HCT116 (cell line): ENCODE results near the gene SPTBN1. TPM values are rescaled to one million over a fixed set of nuclear protein-coding genes. Genes with fewer than 3 reads are reported as not detected.

ENCODE experiments used
- ATAC-seq: fragments of 200-7000 bp; cut with Tn5 transposase; 2 replicates; pipeline ENCODE4 v1.9.1; 2020; ENCODE audit warnings: mild to moderate bottlenecking, moderate library complexity
- BruUV-seq: library from RNA; stranded (reverse); fragments of 400-500 nt; replicated peaks from 2 replicates; lab custom pipeline; 2021; lab: Mats Ljungman, UMichigan
- CTCF ChIA-PET: fragments of 300-600 bp; sonication (Branson Sonifier 250); formaldehyde crosslinking; loops from one replicate; lab custom pipeline; 2021; ENCODE audit warnings: antibody characterized with exemption; lab: Charles Lee
- POLR2A ChIA-PET: fragments of 300-600, 350-600 bp; sonication (Branson Sonifier 250); formaldehyde crosslinking; loops from one replicate; lab custom pipeline; 2021; ENCODE audit warnings: antibody characterized with exemption; lab: Charles Lee
- RAD21 ChIA-PET, 2 experiments: fragments of 300-600 bp; sonication (Branson Sonifier 250); formaldehyde crosslinking; loops; one replicate each; lab custom pipeline; 2023; ENCODE audit warnings: low total read pairs in 2 of 2; ENCODE audit not compliant: uncharacterized antibody in 2 of 2, unreplicated experiment in 2 of 2, low non-redundant PET in 1 of 2; lab: Charles Lee
- DNase-seq: peaks from one replicate; pipeline ENCODE4 v3.0.0-alpha.2; 2010; ENCODE audit warnings: low read depth, low spot score
- H2AFZ ChIP-seq: fragments of 200-600 bp; shearing (Covaris generic), sonication (generic); 2 replicates; pipeline ENCODE4 v1.6.1; 2017; ENCODE audit warnings: low read depth, mixed run types, mixed read lengths, antibody characterized with exemption, low read length; ENCODE audit not compliant: poor library complexity, severe bottlenecking
- H3K27ac ChIP-seq: 2 replicates; pipeline ENCODE4 v1.5.1; 2012; ENCODE audit warnings: low read depth, low read length
- H3K27me3 ChIP-seq: fragments of 200-600 bp; sonication (generic); 2 replicates; pipeline ENCODE4 v1.6.1; 2016; ENCODE audit warnings: mixed run types, low read length, mixed read lengths; ENCODE audit not compliant: insufficient read depth
- H3K36me3 ChIP-seq, 2 experiments: fragments of 200-500 bp in 1 of 2; fragments of 200-600 bp in 1 of 2; sonication (Bioruptor generic) in 1 of 2; sonication (generic) in 1 of 2; 2 replicates each; pipeline versions ENCODE4 v1.5.1 to v1.6.1; 2014 to 2016; ENCODE audit warnings: low read length in 2 of 2, inconsistent platforms in 1 of 2, mixed read lengths in 1 of 2, mixed run types in 1 of 2; ENCODE audit not compliant: insufficient read depth in 2 of 2, control insufficient read depth in 1 of 2
- H3K4me1 ChIP-seq, 2 experiments: fragments of 200-600 bp in 1 of 2; sonication (generic) in 1 of 2; 2 replicates each; pipeline versions ENCODE4 v1.5.1 to v1.6.1; 2012 to 2017; ENCODE audit warnings: low read length in 2 of 2, inconsistent platforms in 1 of 2, mild to moderate bottlenecking in 1 of 2, mixed read lengths in 1 of 2, mixed run types in 1 of 2, moderate library complexity in 1 of 2; ENCODE audit not compliant: insufficient read depth in 2 of 2, control insufficient read depth in 1 of 2
- H3K4me2 ChIP-seq: fragments of 200-600 bp; sonication (generic); 2 replicates; pipeline ENCODE4 v1.6.1; 2017; ENCODE audit warnings: mixed run types, low read length, mixed read lengths
- H3K4me3 ChIP-seq, 2 experiments: fragments of 200-600 bp in 1 of 2; sonication (generic) in 1 of 2; replicated peaks in 1 of 2; 2 replicates each; pipeline ENCODE4 v1.5.1; 2011 to 2016; ENCODE audit warnings: low read length in 2 of 2, control low read depth in 1 of 2, low read depth in 1 of 2, mild to moderate bottlenecking in 1 of 2, mixed read lengths in 1 of 2, mixed run types in 1 of 2
- H3K79me2 ChIP-seq: fragments of 200-600 bp; sonication (generic); 2 replicates; pipeline ENCODE4 v1.6.1; 2017; ENCODE audit warnings: mild to moderate bottlenecking, mixed run types, low read length, moderate library complexity, mixed read lengths; ENCODE audit not compliant: insufficient read depth
- H3K9ac ChIP-seq: fragments of 200-600 bp; sonication (generic); 2 replicates; pipeline ENCODE4 v1.6.1; 2016; ENCODE audit warnings: low read length, mixed read lengths
- H3K9me2 ChIP-seq: fragments of 200-600 bp; sonication (generic), shearing (Covaris generic); 2 replicates; pipeline ENCODE4 v1.6.1; 2017; ENCODE audit warnings: mixed run types, mild to moderate bottlenecking, moderate library complexity; ENCODE audit not compliant: insufficient read depth
- H3K9me3 ChIP-seq, 2 experiments: fragments of 200-500 bp in 1 of 2; fragments of 200-600 bp in 1 of 2; sonication (Bioruptor generic) in 1 of 2; sonication (generic) in 1 of 2; 2 replicates each; pipeline ENCODE4 v1.6.1; 2014 to 2017; ENCODE audit warnings: low read length in 2 of 2, mixed read lengths in 2 of 2, inconsistent platforms in 1 of 2, low read depth in 1 of 2, mild to moderate bottlenecking in 1 of 2, mixed run types in 1 of 2, moderate library complexity in 1 of 2; ENCODE audit not compliant: control insufficient read depth in 1 of 2, insufficient read depth in 1 of 2
- H4K20me1 ChIP-seq: fragments of 200-600 bp; sonication (generic), shearing (Covaris generic); 2 replicates; pipeline ENCODE4 v1.6.1; 2017; ENCODE audit warnings: mixed run types, mild to moderate bottlenecking, moderate library complexity; ENCODE audit not compliant: insufficient read depth
- CTCF ChIP-seq, 3 experiments: fragments of 200-600 bp in 1 of 3; sonication (generic) in 1 of 3; IDR thresholded peaks in 2 of 3; conservative IDR thresholded peaks in 1 of 3; 2 replicates each; pipeline ENCODE4 v1.5.1; 2012 to 2017; ENCODE audit warnings: low read depth in 2 of 3, low read length in 2 of 3, antibody characterized with exemption in 1 of 3, borderline replicate concordance in 1 of 3, control low read depth in 1 of 3, mild to moderate bottlenecking in 1 of 3, mixed read lengths in 1 of 3, mixed run types in 1 of 3, moderate library complexity in 1 of 3; ENCODE audit not compliant: insufficient read depth in 1 of 3
- EGR1 ChIP-seq: IDR thresholded peaks from 2 replicates; pipeline ENCODE4 v1.6.1; 2012; ENCODE audit warnings: low read depth
- EZH2 ChIP-seq: fragments of 200-600 bp; sonication (generic); IDR thresholded peaks from 2 replicates; pipeline ENCODE4 v1.6.1; 2017; ENCODE audit warnings: antibody characterized with exemption, mixed run types
- EZH2phosphoT487 ChIP-seq: fragments of 200-600 bp; IDR thresholded peaks from 2 replicates; pipeline ENCODE4 v1.6.1; 2018; ENCODE audit warnings: antibody characterized with exemption, borderline replicate concordance
- JUND ChIP-seq: IDR thresholded peaks from 2 replicates; pipeline ENCODE4 v1.6.1; 2012
- MAX ChIP-seq: IDR thresholded peaks from 2 replicates; pipeline ENCODE4 v1.6.1; 2012
- REST ChIP-seq: IDR thresholded peaks from 2 replicates; pipeline ENCODE4 v1.6.1; 2012; ENCODE audit warnings: low read depth
- ZFX ChIP-seq: fragments of 450-650 bp; IDR thresholded peaks from 2 replicates; pipeline ENCODE4 v1.6.1; 2017
- ZNF274 ChIP-seq: fragments of 200-500 bp; sonication (Bioruptor generic); IDR thresholded peaks from 2 replicates; pipeline ENCODE4 v1.6.1; 2014; ENCODE audit warnings: mild to moderate bottlenecking, low read depth, low read length, inconsistent platforms
- intact Hi-C: fragments of 100-400 bp; cut with micrococcal nuclease; formaldehyde crosslinking; loops from 2 replicates; pipeline ENCODE4 v1.10.0; 2022
- total RNA-seq: library from RNA; stranded (reverse); gene quantifications from one replicate; pipeline ENCODE4 v1.2.1, GENCODE V29; 2021; ENCODE audit not compliant: unreplicated experiment

SPTBN1 gene
- total RNA-seq, 1 experiment from 2014 or later: 84.4 TPM

GRCh38 chr2:54610700-54611099 lies 154.6 kb downstream of the SPTBN1 start:
- POLR2A ChIA-PET: no interaction called here
- Histone ChIP-seq H3K36me3 (peaks cover 0 to 1% of the 10 kb centered on the region in 2 experiments; a peak in 1 of 4 replicates), H3K9ac (no peak overlapping the region), H3K4me2 (no peak overlapping the region), H3K4me3 (no peak overlapping the region), H3K9me2 (no peaks in the 10 kb centered on the region), H2AFZ (no peak overlapping the region), H3K9me3 (no peaks in the 10 kb centered on the region), H3K79me2 (peaks cover 59% of the 10 kb centered on the region), H4K20me1 (no peaks in the 10 kb centered on the region), H3K27ac (no peak overlapping the region), H3K27me3 (no peaks in the 10 kb centered on the region)
- ATAC-seq (no peak), DNase-seq (no peak)
- RAD21 ChIA-PET: no interaction called here
- intact Hi-C loops: no loop called here
- no TSS peak for BruUV-seq
- CTCF ChIA-PET: no interaction called here
- TF ChIP-seq EZH2phosphoT487 (no peak), MAX (no peak), CTCF (IDR thresholded peaks at IDR 0.05 in 2 of 3, conservative IDR thresholded peaks at IDR 0.05 in 1 of 3; ENCODE audit: borderline replicate concordance in 1 of 3, insufficient read depth in 1 of 3, low read depth in 2 of 3, low read length in 2 of 3) (no peak), REST (no peak), EZH2 (no peak), ZNF274 (no peak), ZFX (no peak), JUND (no peak), EGR1 (no peak)
- TF ChIP-seq, all 23 proteins: peak for 0
- H3K4me1 ChIP-seq: no peaks in the 10 kb centered on the region
